Upper lobe of left lung (tissue), 6 donors: ENCODE measurements around the gene KRTAP10-7. TPM values are rescaled to one million over a fixed set of nuclear protein-coding genes. Genes with fewer than 3 reads are reported as not detected.
A peak's percentile ranks its signal among the peaks of the same experiment; 100 is the strongest.

Source experiments
- ATAC-seq, 2 donors: fragments of 200-7000 bp; cut with Tn5 transposase; one replicate each; pipeline ENCODE4 v1.9.1; 2022; ENCODE audit warnings: mild to moderate bottlenecking in 2 of 2, moderate library complexity in 2 of 2; ENCODE audit not compliant: low FRiP score in 2 of 2
- DNase-seq, 2 donors: peaks; one replicate each; pipeline ENCODE4 v3.0.0-alpha.2; 2019 to 2020
- H3K27ac ChIP-seq, 4 donors: fragments of 200-600 bp; sonication (generic); one replicate each; pipeline ENCODE4 v1.5.1; 2016 to 2019
- H3K27me3 ChIP-seq, 4 donors: fragments of 200-600 bp; sonication (generic); one replicate each; pipeline ENCODE4 v1.5.1; 2017 to 2019
- H3K36me3 ChIP-seq, 4 donors: fragments of 200-600 bp; sonication (generic); one replicate each; pipeline ENCODE4 v1.5.1; 2016 to 2019
- H3K4me1 ChIP-seq, 4 donors: fragments of 200-600 bp; sonication (generic); one replicate each; pipeline ENCODE4 v1.5.1; 2018 to 2019
- H3K4me3 ChIP-seq, 4 donors: fragments of 200-600 bp; sonication (generic); one replicate each; pipeline ENCODE4 v1.5.1; 2017 to 2019; ENCODE audit warnings: mild to moderate bottlenecking in 2 of 4, moderate library complexity in 1 of 4
- H3K9me3 ChIP-seq, 4 donors: fragments of 200-600 bp; sonication (generic); one replicate each; pipeline ENCODE4 v1.5.1; 2018 to 2019
- CTCF ChIP-seq, 6 experiments: fragments of 450-650 bp in 4 of 6; fragments of 200-600 bp in 2 of 6; sonication (generic) in 2 of 6; IDR thresholded peaks; one replicate each; pipeline ENCODE4 v1.5.1; 2016 to 2019; ENCODE audit warnings: antibody characterized with exemption in 6 of 6
- EP300 ChIP-seq, 4 donors: sonication (generic); formaldehyde crosslinking; IDR thresholded peaks; one replicate each; pipeline ENCODE4 v1.5.1; 2017; ENCODE audit warnings: antibody characterized with exemption in 4 of 4, control low read depth in 2 of 4
- POLR2A ChIP-seq, 4 donors: fragments of 450-650 bp; IDR thresholded peaks; one replicate each; pipeline ENCODE4 v1.5.1; 2016 to 2017; ENCODE audit warnings: antibody characterized with exemption in 4 of 4, mild to moderate bottlenecking in 2 of 4
- POLR2AphosphoS5 ChIP-seq, 2 donors: sonication (generic); formaldehyde crosslinking; IDR thresholded peaks; one replicate each; pipeline ENCODE4 v1.5.1; 2017; ENCODE audit warnings: antibody characterized with exemption in 2 of 2
- WGBS, 2 donors: methylation state at CpG; one replicate each; pipeline ENCODE4 v1.1.5; 2017 to 2018; 5-methylcytosine and 5-hydroxymethylcytosine counted together
- total RNA-seq, 6 donors: library from RNA; depleted of rRNA in 4 of 6; stranded (reverse); fragments of >200 nt in 4 of 6; gene quantifications; one replicate each; pipeline versions ENCODE4 v1.1.0 to v1.2.1, GENCODE V29; 2016 to 2021
- donor health status: DM: no; HTN: no; CAD: no; lungs with moderate emphysema.
- donor health status: DM: no; HTN: yes; CAD: no; lungs with severe emphysema.

KRTAP10-7 gene
- total RNA-seq, 6 donors from 2014 or later: not detected

- Histone ChIP-seq H3K9me3 (peaks cover 0 to 17% (median 3%) of the 10 kb centered on the region in 4 donors), H3K4me1 (no peaks in the 10 kb centered on the region), H3K4me3 (no peak overlapping the region), H3K27ac (no peak overlapping the region), H3K36me3 (no peaks in the 10 kb centered on the region), H3K27me3 (no peaks in the 10 kb centered on the region)
- 46 to 65% methylated on average over 8 of the region's 8 CpGs for WGBS, 2 donors
- ATAC-seq (no peak), DNase-seq (peak in 1 of 2 donors; percentile 64)
- no peak for TF ChIP-seq CTCF (IDR thresholded peaks at IDR 0.05)
- no peak for TF ChIP-seq POLR2A (IDR thresholded peaks at IDR 0.05)
- no peak for TF ChIP-seq EP300 (IDR thresholded peaks at IDR 0.05)
- TF ChIP-seq POLR2AphosphoS5 (IDR thresholded peaks at IDR 0.05): no peak
Measured at GRCh38 chr21:44647222-44647552, 46.8 kb downstream of the KRTAP10-7 start.

GRCh38 chr21:44648557-44649311 is 48.3 kb downstream of the KRTAP10-7 start:
- peak in 1 of 2 donors; percentile 72 for DNase-seq

GRCh38 chr21:44649521-44650100 is 49.2 kb downstream of the KRTAP10-7 start:
- Histone ChIP-seq H3K4me3 (no peak overlapping the region), H3K27me3 (no peaks in the 10 kb centered on the region), H3K27ac (no peak overlapping the region), H3K4me1 (no peaks in the 10 kb centered on the region), H3K9me3 (peaks cover 0 to 8% (median 3%) of the 10 kb centered on the region in 4 donors), H3K36me3 (no peaks in the 10 kb centered on the region)
- no peak for TF ChIP-seq CTCF (IDR thresholded peaks at IDR 0.05)
- TF ChIP-seq POLR2AphosphoS5 (IDR thresholded peaks at IDR 0.05): no peak
- TF ChIP-seq POLR2A (IDR thresholded peaks at IDR 0.05): no peak
- TF ChIP-seq EP300 (IDR thresholded peaks at IDR 0.05): no peak
- 87 to 90% methylated on average over 14 to 18 of the region's 18 CpGs for WGBS, 2 donors
- ATAC-seq (no peak), DNase-seq (peak in 1 of 2 donors; percentile 45)

More at GRCh38 chr21:44648557-44649311, 48.3 kb downstream of the KRTAP10-7 start:
- Histone ChIP-seq H3K27ac (no peak overlapping the region), H3K9me3 (peaks cover 0 to 17% (median 3%) of the 10 kb centered on the region in 4 donors), H3K27me3 (no peaks in the 10 kb centered on the region), H3K4me1 (no peaks in the 10 kb centered on the region), H3K36me3 (no peaks in the 10 kb centered on the region), H3K4me3 (no peak overlapping the region)
- WGBS, 2 donors: 77 to 81% methylated on average over 24 of the region's 33 CpGs
- TF ChIP-seq POLR2AphosphoS5 (IDR thresholded peaks at IDR 0.05): no peak
- TF ChIP-seq EP300 (IDR thresholded peaks at IDR 0.05): no peak
- no peak for TF ChIP-seq POLR2A (IDR thresholded peaks at IDR 0.05)
- TF ChIP-seq CTCF (IDR thresholded peaks at IDR 0.05): no peak
- no peak for ATAC-seq

GRCh38 chr21:44650265-44650972 is 50.0 kb downstream of the KRTAP10-7 start:
- Histone ChIP-seq H3K27me3 (no peaks in the 10 kb centered on the region), H3K27ac (no peak overlapping the region), H3K9me3 (peaks cover 0 to 1% (median under 1%) of the 10 kb centered on the region in 4 donors), H3K36me3 (no peaks in the 10 kb centered on the region), H3K4me3 (no peak overlapping the region), H3K4me1 (no peaks in the 10 kb centered on the region)
- peak in 1 of 2 donors; percentile 34 for DNase-seq
- 90 to 92% methylated on average over 17 to 20 of the region's 20 CpGs for WGBS, 2 donors
- no peak for ATAC-seq
- TF ChIP-seq POLR2A (IDR thresholded peaks at IDR 0.05) (no peak), EP300 (IDR thresholded peaks at IDR 0.05) (no peak), POLR2AphosphoS5 (IDR thresholded peaks at IDR 0.05) (no peak), CTCF (IDR thresholded peaks at IDR 0.05) (no peak)
